AG04449 (cell line): ENCODE results near the gene DHRS3.

Experiments used
- CTCF ChIA-PET: fragments of 350-600 bp; formaldehyde crosslinking; extraction: SDS; loops from one replicate; lab custom pipeline; 2021; ENCODE audit warnings: antibody characterized with exemption; lab: Yijun Ruan, JAX
- POLR2A ChIA-PET: fragments of 400-600, 350-600 bp; formaldehyde crosslinking; extraction: SDS; loops from one replicate; lab custom pipeline; 2020; ENCODE audit warnings: antibody characterized with exemption, inconsistent platforms; lab: Yijun Ruan, JAX
- DNase-seq: peaks from one replicate; pipeline ENCODE4 v3.0.0-alpha.2; 2010; ENCODE audit warnings: low read depth, low spot score
- H3K4me3 ChIP-seq: 2 replicates; pipeline ENCODE4 v1.5.1; 2011; ENCODE audit warnings: low read depth, mild to moderate bottlenecking, control low read depth, low read length
- CTCF ChIP-seq: IDR thresholded peaks from one replicate; pipeline ENCODE4 v1.5.1; 2011; ENCODE audit warnings: mild to moderate bottlenecking, moderate library complexity, low read length, control low read depth, inconsistent platforms; ENCODE audit not compliant: insufficient read depth; ENCODE audit errors: missing control alignments

The DHRS3 gene

GRCh38 chr1:12544992-12545391 lies 73.0 kb downstream of the DHRS3 start:
- CTCF ChIA-PET = no interaction called here
- DNase-seq = no peak
- TF ChIP-seq CTCF = no peak
- H3K4me3 ChIP-seq = no peak overlapping the region
- POLR2A ChIA-PET = no interaction called here

GRCh38 chr1:12544357-12544756 lies 73.7 kb downstream of the DHRS3 start:
- POLR2A ChIA-PET = no interaction called here
- no peak overlapping the region for H3K4me3 ChIP-seq
- no peak for TF ChIP-seq CTCF
- CTCF ChIA-PET = no interaction called here
- DNase-seq = no peak

GRCh38 chr1:12543740-12544154 lies 74.3 kb downstream of the DHRS3 start:
- ChIA-PET CTCF (no interaction called here), POLR2A (no interaction called here)
- no peak overlapping the region for H3K4me3 ChIP-seq
- no peak for TF ChIP-seq CTCF
- DNase-seq = no peak

- no peak for TF ChIP-seq CTCF
- ChIA-PET CTCF (interaction anchor here (1.6 kb wide), 1 partner anchor 133 kb away, joined by 3 read pairs; no protein-coding TSS in a partner anchor), POLR2A (no interaction called here)
- H3K4me3 ChIP-seq = no peak overlapping the region
- DNase-seq = no peak
Measured at GRCh38 chr1:12542616-12543592, 75.1 kb downstream of the DHRS3 start.

GRCh38 chr1:12542138-12542465 lies 75.9 kb downstream of the DHRS3 start:
- ChIA-PET POLR2A (no interaction called here), CTCF (interaction anchor here (1.1 to 1.6 kb wide), 2 partner anchors 77 to 132 kb away, joined by 3 read pairs; no protein-coding TSS in a partner anchor)
- H3K4me3 ChIP-seq = no peak overlapping the region
- no peak for TF ChIP-seq CTCF
- DNase-seq = no peak
